GM19239 (cell line): ENCODE results near the gene ADAM10.

Experiments
- DNase-seq: peaks from one replicate; pipeline ENCODE4 v3.0.0; 2011; ENCODE audit warnings: low spot score; ENCODE audit not compliant: insufficient read length
- FAIRE-seq: peaks from 2 replicates; lab custom pipeline; 2011; peaks lifted over from hg19 to GRCh38; lab: Jason Lieb, UNC

ADAM10 gene

GRCh38 chr15:58758141-58758540 is 8.6 kb upstream of the ADAM10 start:
- DNase-seq (no peak), FAIRE-seq (no peak)

GRCh38 chr15:58755956-58756355 is 6.4 kb upstream of the ADAM10 start:
- no peak for DNase-seq
- FAIRE-seq: no peak

- FAIRE-seq: no peak
Measured at GRCh38 chr15:58755350-58755749, 5.8 kb upstream of the ADAM10 start.

GRCh38 chr15:58752716-58753115 is 3.2 kb upstream of the ADAM10 start:
- FAIRE-seq (no peak), DNase-seq (no peak)

More at GRCh38 chr15:58755350-58755749, 5.8 kb upstream of the ADAM10 start:
- no peak for DNase-seq

GRCh38 chr15:58748852-58749531 is 515 bp downstream of the ADAM10 start:
- FAIRE-seq: no peak
- DNase-seq: no peak

- FAIRE-seq: peak; percentile 88
- DNase-seq: no peak
Measured at GRCh38 chr15:58748040-58748851, 1.3 kb downstream of the ADAM10 start.

GRCh38 chr15:58746174-58746573 is 3.3 kb downstream of the ADAM10 start:
- DNase-seq: no peak
- no peak for FAIRE-seq

- FAIRE-seq: no peak
- no peak for DNase-seq
Measured at GRCh38 chr15:58742819-58743502, 6.5 kb downstream of the ADAM10 start.

GRCh38 chr15:58742022-58742813 is 7.3 kb downstream of the ADAM10 start:
- FAIRE-seq (no peak), DNase-seq (no peak)

GRCh38 chr15:58741032-58741431 is 8.5 kb downstream of the ADAM10 start:
- no peak for DNase-seq
- peak; percentile 79 for FAIRE-seq

- no peak for FAIRE-seq
Measured at GRCh38 chr15:58740436-58740835, 9.1 kb downstream of the ADAM10 start.

GRCh38 chr15:58738046-58738707 is 11.3 kb downstream of the ADAM10 start:
- DNase-seq (no peak), FAIRE-seq (no peak)

More at GRCh38 chr15:58740436-58740835, 9.1 kb downstream of the ADAM10 start:
- DNase-seq: no peak

GRCh38 chr15:58737298-58737697 is 12.2 kb downstream of the ADAM10 start:
- FAIRE-seq: no peak
- DNase-seq: no peak

- FAIRE-seq (peak; percentile 21), DNase-seq (no peak)
Measured at GRCh38 chr15:58736018-58736643, 13.4 kb downstream of the ADAM10 start.

- FAIRE-seq (no peak), DNase-seq (no peak)
Measured at GRCh38 chr15:58734859-58735258, 14.6 kb downstream of the ADAM10 start.

GRCh38 chr15:58732625-58733363 is 16.7 kb downstream of the ADAM10 start:
- peak; percentile 49 for FAIRE-seq
- no peak for DNase-seq

GRCh38 chr15:58731756-58732535 is 17.6 kb downstream of the ADAM10 start:
- no peak for FAIRE-seq
- DNase-seq: no peak

GRCh38 chr15:58726867-58727266 is 22.6 kb downstream of the ADAM10 start:
- FAIRE-seq: no peak

More at GRCh38 chr15:58726867-58727266, 22.6 kb downstream of the ADAM10 start:
- no peak for DNase-seq
